Fibroblast of lung (primary cell): ENCODE results near the gene C19orf44. TPM values are rescaled to one million over a fixed set of nuclear protein-coding genes. Genes with fewer than 3 reads are reported as not detected.

Experiments
- DNase-seq, 2 donors: peaks; one replicate each; pipeline versions ENCODE4 v3.0.0 to v3.0.0-alpha.2; 2010; ENCODE audit warnings: low read depth in 2 of 2
- H2AFZ ChIP-seq: 2 replicates; pipeline ENCODE4 v1.5.1; 2012; ENCODE audit warnings: low read length, control low read depth, inconsistent platforms
- H3K27ac ChIP-seq: 2 replicates; pipeline ENCODE4 v1.5.1; 2011; ENCODE audit warnings: low read length, control low read depth; ENCODE audit not compliant: insufficient read depth
- H3K27me3 ChIP-seq: 2 replicates; pipeline ENCODE4 v1.5.1; 2011; ENCODE audit warnings: mild to moderate bottlenecking, low read length; ENCODE audit not compliant: control insufficient read depth, insufficient read depth
- H3K36me3 ChIP-seq: 2 replicates; pipeline ENCODE4 v1.5.1; 2011; ENCODE audit warnings: low read length; ENCODE audit not compliant: control insufficient read depth, insufficient read depth
- H3K4me1 ChIP-seq: 2 replicates; pipeline ENCODE4 v1.5.1; 2011; ENCODE audit warnings: low read length; ENCODE audit not compliant: control insufficient read depth, insufficient read depth; ENCODE audit errors: extremely low read depth
- H3K4me2 ChIP-seq: 2 replicates; pipeline ENCODE4 v1.5.1; 2011; ENCODE audit warnings: low read length, control low read depth; ENCODE audit not compliant: insufficient read depth; ENCODE audit errors: extremely low read depth
- H3K4me3 ChIP-seq, 4 experiments: fragments of 200-600 bp in 1 of 4; sonication (generic) in 1 of 4; replicated peaks in 1 of 4; 2 replicates each; pipeline ENCODE4 v1.5.1; 2011 to 2016; ENCODE audit warnings: low read length in 4 of 4, low read depth in 3 of 4, mild to moderate bottlenecking in 3 of 4, control low read depth in 2 of 4, inconsistent platforms in 1 of 4, mixed read lengths in 1 of 4; ENCODE audit not compliant: insufficient read depth in 1 of 4; ENCODE audit errors: control extremely low read depth in 1 of 4
- H3K79me2 ChIP-seq: 2 replicates; pipeline ENCODE4 v1.5.1; 2012; ENCODE audit warnings: mild to moderate bottlenecking, low read length, inconsistent platforms; ENCODE audit not compliant: control insufficient read depth, insufficient read depth
- H3K9ac ChIP-seq: 2 replicates; pipeline ENCODE4 v1.5.1; 2011; ENCODE audit warnings: mild to moderate bottlenecking, low read length, control low read depth; ENCODE audit not compliant: insufficient read depth
- H3K9me3 ChIP-seq: 2 replicates; pipeline ENCODE4 v1.5.1; 2012; ENCODE audit warnings: low read depth, low read length; ENCODE audit not compliant: control insufficient read depth, insufficient read depth
- H4K20me1 ChIP-seq: 2 replicates; pipeline ENCODE4 v1.5.1; 2011; ENCODE audit warnings: low read length; ENCODE audit not compliant: control insufficient read depth, insufficient read depth; ENCODE audit errors: extremely low read depth
- CTCF ChIP-seq, 2 donors: IDR thresholded peaks in 1 of 2; conservative IDR thresholded peaks in 1 of 2; 1 replicate in 1 of 2; 2 replicates in 1 of 2; pipeline ENCODE4 v1.5.1; 2011 to 2012; ENCODE audit warnings: low read length in 2 of 2, control low read depth in 1 of 2, inconsistent platforms in 1 of 2, low read depth in 1 of 2, mild to moderate bottlenecking in 1 of 2
- EZH2 ChIP-seq: IDR thresholded peaks from 2 replicates; pipeline ENCODE4 v1.5.1; 2012; ENCODE audit warnings: low read length, control low read depth, mild to moderate bottlenecking; ENCODE audit errors: missing control alignments
- polyA plus RNA-seq, 2 donors: library from polyadenylated mRNA; depleted of rRNA in 1 of 2; stranded (reverse) in 1 of 2; unstranded in 1 of 2; fragments of >200 nt; gene quantifications; 2 replicates each; pipeline ENCODE4 v1.2.1, GENCODE V29; 2011 to 2012; ENCODE audit warnings: missing spikeins in 1 of 2
- total RNA-seq: library from RNA; depleted of rRNA; stranded (reverse); fragments of >200 nt; gene quantifications from 2 replicates; pipeline ENCODE4 v1.2.1, GENCODE V29; 2014

The C19orf44 gene
- total and polyA plus RNA-seq, 2 donors (not counting 1 experiment from before 2014, with no cell fraction given) = 2.9 to 3.6 TPM

DNA sequence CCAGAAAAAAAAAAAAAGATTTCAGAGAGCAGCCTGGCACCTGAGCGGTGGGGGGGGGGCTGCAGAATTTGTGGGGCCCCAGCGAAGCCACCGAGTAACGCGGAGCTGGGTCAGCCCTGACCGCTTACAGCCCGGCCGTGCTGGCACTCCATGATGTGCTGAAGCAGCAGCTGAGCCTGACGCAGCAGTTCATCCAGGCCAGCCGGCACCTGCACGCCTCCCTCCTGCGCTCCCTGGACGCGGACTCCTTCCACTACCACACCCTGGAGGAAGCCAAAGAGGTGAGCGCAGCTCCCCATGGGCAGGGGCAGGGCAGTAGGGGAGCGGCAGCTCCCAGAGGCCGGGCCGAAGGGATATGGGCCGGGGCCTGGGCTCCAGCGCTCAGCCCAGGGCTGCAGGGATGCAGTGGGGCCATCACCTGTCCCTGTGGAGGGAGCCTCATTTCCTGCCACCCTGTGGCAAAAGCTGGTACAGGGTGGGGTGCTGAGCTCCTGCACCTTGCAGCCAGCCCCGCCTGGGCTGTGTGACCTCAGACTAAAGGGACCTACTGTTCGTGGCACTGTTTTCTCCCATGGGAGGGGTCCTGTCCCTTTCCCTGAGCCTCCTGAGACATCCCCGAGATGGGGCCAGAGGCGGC lies 18.3 kb downstream of the C19orf44 start:
- DNase-seq = no peak
- Histone ChIP-seq H3K79me2 (no peaks in the 10 kb centered on the region), H3K27ac (no peak overlapping the region), H3K4me2 (no peak overlapping the region), H3K9me3 (no peaks in the 10 kb centered on the region), H2AFZ (no peak overlapping the region), H3K9ac (no peak overlapping the region), H3K27me3 (no peaks in the 10 kb centered on the region), H3K4me1 (no peaks in the 10 kb centered on the region), H3K4me3 (no peak overlapping the region), H4K20me1 (no peaks in the 10 kb centered on the region), H3K36me3 (peaks cover 14% of the 10 kb centered on the region)
- TF ChIP-seq CTCF (conservative IDR thresholded peaks at IDR 0.05 in 1 of 2, IDR thresholded peaks at IDR 0.05 in 1 of 2; ENCODE audit: low read depth in 1 of 2, low read length in 2 of 2) (no peak), EZH2 (no peak)

DNA sequence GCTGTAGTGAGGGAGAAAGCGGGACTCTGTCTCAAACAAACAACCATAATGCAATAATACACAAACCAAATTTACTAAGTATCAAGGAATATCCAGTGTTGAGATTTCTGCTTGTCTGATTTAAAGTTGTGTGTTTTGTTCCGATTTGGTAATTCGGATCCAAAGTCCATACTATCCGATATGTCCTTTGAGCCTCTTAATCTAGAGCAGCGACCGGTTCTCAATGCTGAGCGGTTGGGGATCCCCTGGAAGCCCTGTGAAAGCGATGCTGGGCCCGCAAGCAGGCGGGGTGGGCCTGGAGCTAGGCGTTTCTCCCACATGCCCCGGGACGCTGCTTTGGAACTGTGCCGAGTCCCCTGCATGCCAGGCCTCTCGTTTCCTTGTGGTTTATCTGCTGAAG lies 20.2 kb downstream of the C19orf44 start:
- Histone ChIP-seq H3K4me3 (no peak overlapping the region), H3K27ac (no peak overlapping the region), H3K9me3 (no peaks in the 10 kb centered on the region), H3K27me3 (no peaks in the 10 kb centered on the region), H3K4me2 (no peak overlapping the region), H3K36me3 (peaks cover 28% of the 10 kb centered on the region), H3K9ac (no peak overlapping the region), H2AFZ (no peak overlapping the region), H3K79me2 (no peaks in the 10 kb centered on the region), H4K20me1 (no peaks in the 10 kb centered on the region), H3K4me1 (no peaks in the 10 kb centered on the region)
- no peak for TF ChIP-seq EZH2
- no peak for TF ChIP-seq CTCF (conservative IDR thresholded peaks at IDR 0.05 in 1 of 2, IDR thresholded peaks at IDR 0.05 in 1 of 2; ENCODE audit: low read depth in 1 of 2, low read length in 2 of 2)
- DNase-seq = no peak

- no peak overlapping the region for H2AFZ ChIP-seq
- TF ChIP-seq CTCF (conservative IDR thresholded peaks at IDR 0.05 in 1 of 2, IDR thresholded peaks at IDR 0.05 in 1 of 2; ENCODE audit: low read depth in 1 of 2, low read length in 2 of 2) (no peak), EZH2 (no peak)
- H3K36me3 ChIP-seq = peaks cover 35% of the 10 kb centered on the region
- H3K9me3 ChIP-seq = no peaks in the 10 kb centered on the region
- H3K4me2 ChIP-seq = no peak overlapping the region
- no peaks in the 10 kb centered on the region for H3K79me2 ChIP-seq
- no peaks in the 10 kb centered on the region for H4K20me1 ChIP-seq
- H3K27ac ChIP-seq = no peak overlapping the region
- no peaks in the 10 kb centered on the region for H3K27me3 ChIP-seq
- H3K9ac ChIP-seq = no peak overlapping the region
- H3K4me1 ChIP-seq = no peaks in the 10 kb centered on the region
- H3K4me3 ChIP-seq = no peak overlapping the region
- no peak for DNase-seq
These were observed 20.9 kb downstream of the C19orf44 start for GRCh38 chr19:16516923-16517610.
